ENCODE data around the gene PLA2G2C.

The PLA2G2C gene

GRCh38 chr1:20183035-20183434 is 3.3 kb downstream of the PLA2G2C start:
- DNase-seq, result no peak

GRCh38 chr1:20182415-20182814 is 3.9 kb downstream of the PLA2G2C start:
- DNase-seq, result no peak

GRCh38 chr1:20180844-20181207 is 5.5 kb downstream of the PLA2G2C start:
- no peak for DNase-seq

GRCh38 chr1:20180129-20180843 is 6.0 kb downstream of the PLA2G2C start:
- DNase-seq, result no peak

- DNase-seq, result no peak
Measured at GRCh38 chr1:20179371-20180128, 6.8 kb downstream of the PLA2G2C start.

GRCh38 chr1:20178634-20179370 is 7.5 kb downstream of the PLA2G2C start:
- DNase-seq, result no peak

- DNase-seq, result no peak
Measured at GRCh38 chr1:20174937-20175666, 11.2 kb downstream of the PLA2G2C start.

GRCh38 chr1:20172033-20172590 is 14.2 kb downstream of the PLA2G2C start:
- DNase-seq, result no peak

GRCh38 chr1:20169932-20170331 is 16.4 kb downstream of the PLA2G2C start:
- no peak for DNase-seq

GRCh38 chr1:20168564-20169491 is 17.5 kb downstream of the PLA2G2C start:
- DNase-seq, result no peak

GRCh38 chr1:20167126-20167525 is 19.2 kb downstream of the PLA2G2C start:
- DNase-seq, result no peak

- no peak for DNase-seq
Measured at GRCh38 chr1:20166051-20166450, 20.3 kb downstream of the PLA2G2C start.

- no peak for DNase-seq
Measured at GRCh38 chr1:20165522-20165951, 20.8 kb downstream of the PLA2G2C start.

GRCh38 chr1:20164694-20165202 is 21.6 kb downstream of the PLA2G2C start:
- DNase-seq, result no peak

- no peak for DNase-seq
Measured at GRCh38 chr1:20160034-20160433, 26.3 kb downstream of the PLA2G2C start.

GRCh38 chr1:20158358-20159070 is 27.8 kb downstream of the PLA2G2C start:
- no peak for DNase-seq

- no peak for DNase-seq
Measured at GRCh38 chr1:20154301-20154831, 32.0 kb downstream of the PLA2G2C start.

- DNase-seq, result no peak
Measured at GRCh38 chr1:20153000-20153418, 33.3 kb downstream of the PLA2G2C start.

- no peak for DNase-seq
Measured at GRCh38 chr1:20152599-20152930, 33.8 kb downstream of the PLA2G2C start.

- DNase-seq, result peak; percentile 65
Measured at GRCh38 chr1:20151906-20152598, 34.3 kb downstream of the PLA2G2C start.

Data from NCI-H1105 treated with DMSO at 0.1 percent for 48 hours (cell line).